MM.1S (cell line): ENCODE results near the gene WNK1.
"Not testable (repeated sequence)": the region's sequence is repeated elsewhere in the genome, so short reads cannot be mapped to it uniquely, and the experiment has no call there.

Source experiments
- DNase-seq: peaks from one replicate; pipeline ENCODE4 v3.0.0-alpha.2; 2015
- H2AFZ ChIP-seq: fragments of 300-600 bp; sonication (generic); 2 replicates; pipeline ENCODE4 v1.6.0; 2016; ENCODE audit warnings: antibody characterized with exemption, low read length
- H3F3A ChIP-seq: fragments of 300-600 bp; sonication (generic); 2 replicates; pipeline ENCODE4 v1.6.1; 2016; ENCODE audit warnings: mild to moderate bottlenecking, antibody characterized with exemption, low read length, moderate library complexity, mixed read lengths; ENCODE audit not compliant: insufficient read depth
- H3K27ac ChIP-seq: fragments of 300-600 bp; sonication (generic); 2 replicates; pipeline ENCODE4 v1.5.1; 2016; ENCODE audit warnings: mild to moderate bottlenecking, low read length
- H3K27me3 ChIP-seq: fragments of 300-600 bp; sonication (generic); replicated peaks from 2 replicates; pipeline ENCODE4 v1.6.0; 2016; ENCODE audit warnings: low read length; ENCODE audit not compliant: insufficient read depth
- H3K36me3 ChIP-seq: fragments of 300-600 bp; sonication (generic); replicated peaks from 2 replicates; pipeline ENCODE4 v1.6.1; 2016; ENCODE audit warnings: mild to moderate bottlenecking, low read length, mixed read lengths; ENCODE audit not compliant: insufficient read depth
- H3K4me1 ChIP-seq: fragments of 300-600 bp; sonication (generic); 2 replicates; pipeline ENCODE4 v1.6.1; 2016; ENCODE audit warnings: low read length, mixed read lengths
- H3K4me2 ChIP-seq: fragments of 300-600 bp; sonication (generic); 2 replicates; pipeline ENCODE4 v1.6.0; 2016; ENCODE audit warnings: low read depth, low read length
- H3K4me3 ChIP-seq: fragments of 300-600 bp; sonication (generic); 2 replicates; pipeline ENCODE4 v1.5.1; 2016; ENCODE audit warnings: low read length, mixed read lengths
- H3K79me2 ChIP-seq: fragments of 300-600 bp; sonication (generic); 2 replicates; pipeline ENCODE4 v1.6.1; 2016; ENCODE audit warnings: mixed run types, low read length, mixed read lengths
- H3K9ac ChIP-seq: fragments of 300-600 bp; sonication (generic); 2 replicates; pipeline ENCODE4 v1.6.1; 2016; ENCODE audit warnings: low read length, mixed read lengths
- H3K9me2 ChIP-seq: fragments of 300-600 bp; sonication (generic); replicated peaks from 2 replicates; pipeline ENCODE4 v1.6.1; 2016; ENCODE audit warnings: mild to moderate bottlenecking, low read length, mixed read lengths; ENCODE audit not compliant: insufficient read depth
- H3K9me3 ChIP-seq: fragments of 300-600 bp; sonication (generic); replicated peaks from 2 replicates; pipeline ENCODE4 v1.6.1; 2016; ENCODE audit warnings: mild to moderate bottlenecking, low read length, mixed read lengths; ENCODE audit not compliant: insufficient read depth
- H4K20me1 ChIP-seq: fragments of 300-600 bp; sonication (generic); 2 replicates; pipeline ENCODE4 v1.6.1; 2016; ENCODE audit warnings: mild to moderate bottlenecking, low read length, moderate library complexity, mixed read lengths; ENCODE audit not compliant: insufficient read depth
- EZH2 ChIP-seq: fragments of 300-600 bp; sonication (generic); optimal IDR thresholded peaks from 2 replicates; pipeline ENCODE3; 2017; ENCODE audit warnings: low read depth, mild to moderate bottlenecking, antibody characterized with exemption, low read length, mixed read lengths
- EZH2phosphoT487 ChIP-seq: fragments of 300-600 bp; sonication (generic); IDR thresholded peaks from 2 replicates; pipeline ENCODE4 v1.6.1; 2018; ENCODE audit warnings: antibody characterized with exemption, low read length
- TF ChIP-seq, protein P1 (sequence below): fragments of 300-600 bp; sonication (generic); IDR thresholded peaks from 2 replicates; pipeline ENCODE4 v1.5.1; 2016; ENCODE audit warnings: antibody characterized with exemption, low read length, mixed read lengths

Gene WNK1

DNA sequence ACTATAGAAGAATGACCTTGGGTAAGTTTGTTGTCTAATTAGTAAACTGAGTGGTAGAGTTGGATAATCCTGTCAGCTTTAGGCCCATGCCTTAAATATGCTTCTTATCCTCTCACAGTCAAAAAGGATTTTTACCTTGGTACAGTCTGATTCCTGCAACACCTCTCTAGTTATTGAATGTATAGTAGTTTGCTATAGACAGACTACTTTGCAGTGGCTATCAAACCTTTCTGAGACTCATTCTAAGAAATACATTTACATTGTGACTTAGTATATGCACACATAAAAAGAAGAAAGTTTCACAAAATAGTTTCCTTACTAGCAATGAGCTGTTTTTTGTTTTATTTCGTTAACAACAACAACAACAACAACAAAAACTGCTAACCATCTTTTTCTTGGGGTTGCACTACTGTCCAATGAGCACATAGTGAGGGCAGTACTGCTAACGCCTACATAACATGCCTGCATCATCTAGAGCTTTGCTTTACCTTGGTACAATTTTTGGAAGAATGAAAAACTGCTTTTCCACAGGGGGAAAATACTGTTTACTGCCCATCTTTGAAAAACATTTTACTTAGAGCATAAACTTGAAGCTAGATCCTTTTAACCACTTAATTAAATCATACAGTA is 28.5 kb downstream of the WNK1 start:
- no peaks in the 10 kb centered on the region for H3K9me3 ChIP-seq
- H3K4me3 ChIP-seq, result no peak overlapping the region
- no peaks in the 10 kb centered on the region for H3F3A ChIP-seq
- no peak overlapping the region for H3K9ac ChIP-seq
- H3K27me3 ChIP-seq, result no peaks in the 10 kb centered on the region
- H4K20me1 ChIP-seq, result peaks cover 5% of the 10 kb centered on the region; the same call in 1 of the 2 replicates
- H3K9me2 ChIP-seq, result no peaks in the 10 kb centered on the region
- H3K79me2 ChIP-seq, result peaks cover 91% of the 10 kb centered on the region
- TF ChIP-seq, protein P1, sequence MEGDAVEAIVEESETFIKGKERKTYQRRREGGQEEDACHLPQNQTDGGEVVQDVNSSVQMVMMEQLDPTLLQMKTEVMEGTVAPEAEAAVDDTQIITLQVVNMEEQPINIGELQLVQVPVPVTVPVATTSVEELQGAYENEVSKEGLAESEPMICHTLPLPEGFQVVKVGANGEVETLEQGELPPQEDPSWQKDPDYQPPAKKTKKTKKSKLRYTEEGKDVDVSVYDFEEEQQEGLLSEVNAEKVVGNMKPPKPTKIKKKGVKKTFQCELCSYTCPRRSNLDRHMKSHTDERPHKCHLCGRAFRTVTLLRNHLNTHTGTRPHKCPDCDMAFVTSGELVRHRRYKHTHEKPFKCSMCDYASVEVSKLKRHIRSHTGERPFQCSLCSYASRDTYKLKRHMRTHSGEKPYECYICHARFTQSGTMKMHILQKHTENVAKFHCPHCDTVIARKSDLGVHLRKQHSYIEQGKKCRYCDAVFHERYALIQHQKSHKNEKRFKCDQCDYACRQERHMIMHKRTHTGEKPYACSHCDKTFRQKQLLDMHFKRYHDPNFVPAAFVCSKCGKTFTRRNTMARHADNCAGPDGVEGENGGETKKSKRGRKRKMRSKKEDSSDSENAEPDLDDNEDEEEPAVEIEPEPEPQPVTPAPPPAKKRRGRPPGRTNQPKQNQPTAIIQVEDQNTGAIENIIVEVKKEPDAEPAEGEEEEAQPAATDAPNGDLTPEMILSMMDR, result no peak
- no peak for TF ChIP-seq EZH2phosphoT487
- TF ChIP-seq EZH2, result no peak
- DNase-seq, result no peak
- H3K36me3 ChIP-seq, result no peaks in the 10 kb centered on the region; the same call in 1 of the 2 replicates
- H3K27ac ChIP-seq, result no peak overlapping the region
- H3K4me2 ChIP-seq, result no peak overlapping the region
- H3K4me1 ChIP-seq, result no peaks in the 10 kb centered on the region
- H2AFZ ChIP-seq, result no peak overlapping the region

DNA sequence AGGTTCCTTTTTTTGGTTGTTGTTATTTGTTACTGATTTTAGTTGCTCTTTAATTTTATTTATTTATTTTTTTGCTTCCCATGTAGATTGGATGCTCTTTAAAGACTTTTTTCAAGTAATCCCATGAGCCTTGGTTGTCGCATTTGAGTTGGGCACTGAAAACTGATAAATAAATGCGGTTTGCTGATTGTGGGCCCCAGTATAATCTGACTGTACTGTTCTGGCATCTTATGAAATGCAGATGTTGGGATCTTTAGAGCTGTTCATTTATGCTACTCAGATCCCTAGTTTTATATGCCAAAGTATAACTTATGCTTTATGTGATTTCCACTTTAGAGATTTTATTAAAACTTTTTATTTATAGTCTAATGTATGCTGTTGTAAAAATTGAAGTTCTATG is 33.3 kb downstream of the WNK1 start:
- Histone ChIP-seq H3K9me3 (no peaks in the 10 kb centered on the region), H3K9me2 (no peaks in the 10 kb centered on the region), H3K79me2 (peaks cover 90% of the 10 kb centered on the region), H3K4me1 (no peaks in the 10 kb centered on the region), H3K27ac (no peak overlapping the region), H3K9ac (no peak overlapping the region), H3F3A (no peaks in the 10 kb centered on the region), H4K20me1 (peaks cover 9% of the 10 kb centered on the region; the same call in 1 of the 2 replicates), H3K4me3 (no peak overlapping the region), H3K27me3 (no peaks in the 10 kb centered on the region), H2AFZ (no peak overlapping the region), H3K4me2 (no peak overlapping the region), H3K36me3 (no peaks in the 10 kb centered on the region; the same call in 1 of the 2 replicates)
- TF ChIP-seq, protein P1, result no peak
- TF ChIP-seq EZH2 (no peak), EZH2phosphoT487 (no peak)
- DNase-seq, result no peak

DNA sequence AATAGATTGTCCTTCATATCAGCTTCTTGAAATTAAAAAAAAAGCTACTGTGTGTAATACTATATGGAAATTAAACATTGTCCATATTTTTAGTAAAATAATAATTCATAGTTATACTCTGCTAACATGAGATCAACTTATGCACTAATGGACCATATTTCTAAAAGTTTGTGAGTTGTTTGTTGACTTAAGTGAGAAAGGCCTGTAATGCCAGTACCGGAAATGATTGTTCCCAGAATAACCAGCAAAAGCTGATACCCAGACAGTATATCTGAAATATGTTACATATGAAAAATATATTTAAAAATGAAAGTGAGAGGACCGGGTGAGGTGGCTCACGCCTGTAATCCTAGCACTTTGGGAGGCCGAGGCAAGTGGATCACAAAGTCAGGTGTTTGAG is 35.9 kb downstream of the WNK1 start:
- Histone ChIP-seq H4K20me1 (peaks cover 10% of the 10 kb centered on the region; the same call in 1 of the 2 replicates), H3K36me3 (no peaks in the 10 kb centered on the region; the same call in 1 of the 2 replicates), H3F3A (no peaks in the 10 kb centered on the region), H3K79me2 (peaks cover 88% of the 10 kb centered on the region), H3K4me2 (no peak overlapping the region), H3K4me1 (no peaks in the 10 kb centered on the region), H3K4me3 (no peak overlapping the region), H3K9ac (no peak overlapping the region), H3K9me3 (no peaks in the 10 kb centered on the region), H3K9me2 (no peaks in the 10 kb centered on the region), H3K27ac (no peak overlapping the region), H3K27me3 (no peaks in the 10 kb centered on the region), H2AFZ (no peak overlapping the region)
- DNase-seq, result no peak
- TF ChIP-seq, protein P1, result no peak

- not testable (repeated sequence) for H3K9me3 ChIP-seq, H3K27me3 ChIP-seq, H3K27ac ChIP-seq, H3K36me3 ChIP-seq, H3K9ac ChIP-seq, H3K4me2 ChIP-seq, H2AFZ ChIP-seq, H3F3A ChIP-seq, H3K9me2 ChIP-seq, H3K4me1 ChIP-seq, H3K4me3 ChIP-seq, DNase-seq
- H3K79me2 ChIP-seq, result peaks cover 92% of the 10 kb centered on the region
- peaks cover 14% of the 10 kb centered on the region; the same call in 1 of the 2 replicates for H4K20me1 ChIP-seq
These were observed 36.4 kb downstream of the WNK1 start for GRCh38 chr12:788762-789161.
